K562 (cell line): ENCODE results near the gene SVBP.
"Not testable (repeated sequence)": the region's sequence is repeated elsewhere in the genome, so short reads cannot be mapped to it uniquely, and the experiment has no call there.

ENCODE experiments used
- MAX ChIP-seq: sonication (generic); formaldehyde crosslinking; IDR thresholded peaks from 2 replicates; pipeline ENCODE4 v1.9.0; 2022; ENCODE audit warnings: mild to moderate bottlenecking, missing genetic modification reagents
- NR3C1 ChIP-seq: sonication (generic); formaldehyde crosslinking; IDR thresholded peaks from 2 replicates; pipeline ENCODE4 v1.8.1; 2022; ENCODE audit warnings: missing genetic modification reagents
- PHF8 ChIP-seq: fragments of 200-600 bp; sonication (generic); IDR thresholded peaks from 2 replicates; pipeline ENCODE4 v1.6.1; 2012; ENCODE audit warnings: mixed run types, mild to moderate bottlenecking, inconsistent platforms, low read length, moderate library complexity, borderline replicate concordance
- TF ChIP-seq, protein P1 (sequence below), 3 experiments: IDR thresholded peaks in 2 of 3; conservative IDR thresholded peaks in 1 of 3; 2 replicates each; pipeline ENCODE4 v1.5.1; 2011 to 2012; ENCODE audit warnings: low read length in 3 of 3, mild to moderate bottlenecking in 3 of 3, control low read depth in 2 of 3, improper control_type of control experiment in 1 of 3, inconsistent platforms in 1 of 3, low read depth in 1 of 3, mixed read lengths in 1 of 3, moderate library complexity in 1 of 3; ENCODE audit not compliant: insufficient read depth in 2 of 3

DNA sequence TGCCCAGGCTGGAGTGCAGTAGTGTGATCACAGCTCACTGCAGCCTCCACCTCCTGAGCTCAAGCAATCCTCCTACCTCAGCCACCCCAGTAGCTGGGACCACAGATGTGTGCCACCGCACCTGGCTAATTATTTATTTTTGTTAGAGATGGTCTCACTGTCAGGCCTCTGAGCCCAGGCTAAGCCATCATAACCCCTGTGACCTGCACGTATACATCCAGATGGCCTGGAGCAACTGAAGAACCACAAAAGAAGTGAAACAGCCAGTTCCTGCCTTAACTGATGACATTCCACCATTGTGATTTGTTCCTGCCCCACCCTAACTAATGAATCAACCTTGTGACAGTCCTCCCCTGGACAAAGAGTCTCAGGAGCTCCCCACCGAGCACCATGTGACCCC lies 39.4 kb upstream of the SVBP start:
- TF ChIP-seq NR3C1 (CRISPR knock-in tag); PHF8; MAX (CRISPR knock-in tag): not testable (repeated sequence)
- TF ChIP-seq, protein P1, sequence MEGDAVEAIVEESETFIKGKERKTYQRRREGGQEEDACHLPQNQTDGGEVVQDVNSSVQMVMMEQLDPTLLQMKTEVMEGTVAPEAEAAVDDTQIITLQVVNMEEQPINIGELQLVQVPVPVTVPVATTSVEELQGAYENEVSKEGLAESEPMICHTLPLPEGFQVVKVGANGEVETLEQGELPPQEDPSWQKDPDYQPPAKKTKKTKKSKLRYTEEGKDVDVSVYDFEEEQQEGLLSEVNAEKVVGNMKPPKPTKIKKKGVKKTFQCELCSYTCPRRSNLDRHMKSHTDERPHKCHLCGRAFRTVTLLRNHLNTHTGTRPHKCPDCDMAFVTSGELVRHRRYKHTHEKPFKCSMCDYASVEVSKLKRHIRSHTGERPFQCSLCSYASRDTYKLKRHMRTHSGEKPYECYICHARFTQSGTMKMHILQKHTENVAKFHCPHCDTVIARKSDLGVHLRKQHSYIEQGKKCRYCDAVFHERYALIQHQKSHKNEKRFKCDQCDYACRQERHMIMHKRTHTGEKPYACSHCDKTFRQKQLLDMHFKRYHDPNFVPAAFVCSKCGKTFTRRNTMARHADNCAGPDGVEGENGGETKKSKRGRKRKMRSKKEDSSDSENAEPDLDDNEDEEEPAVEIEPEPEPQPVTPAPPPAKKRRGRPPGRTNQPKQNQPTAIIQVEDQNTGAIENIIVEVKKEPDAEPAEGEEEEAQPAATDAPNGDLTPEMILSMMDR (IDR thresholded peaks at IDR 0.05 in 2 of 3, conservative IDR thresholded peaks at IDR 0.05 in 1 of 3; ENCODE audit: insufficient read depth in 2 of 3, low read depth in 1 of 3, low read length in 3 of 3): not testable (repeated sequence)
